ENCODE results near the gene GPR152.

Gene GPR152

DNA sequence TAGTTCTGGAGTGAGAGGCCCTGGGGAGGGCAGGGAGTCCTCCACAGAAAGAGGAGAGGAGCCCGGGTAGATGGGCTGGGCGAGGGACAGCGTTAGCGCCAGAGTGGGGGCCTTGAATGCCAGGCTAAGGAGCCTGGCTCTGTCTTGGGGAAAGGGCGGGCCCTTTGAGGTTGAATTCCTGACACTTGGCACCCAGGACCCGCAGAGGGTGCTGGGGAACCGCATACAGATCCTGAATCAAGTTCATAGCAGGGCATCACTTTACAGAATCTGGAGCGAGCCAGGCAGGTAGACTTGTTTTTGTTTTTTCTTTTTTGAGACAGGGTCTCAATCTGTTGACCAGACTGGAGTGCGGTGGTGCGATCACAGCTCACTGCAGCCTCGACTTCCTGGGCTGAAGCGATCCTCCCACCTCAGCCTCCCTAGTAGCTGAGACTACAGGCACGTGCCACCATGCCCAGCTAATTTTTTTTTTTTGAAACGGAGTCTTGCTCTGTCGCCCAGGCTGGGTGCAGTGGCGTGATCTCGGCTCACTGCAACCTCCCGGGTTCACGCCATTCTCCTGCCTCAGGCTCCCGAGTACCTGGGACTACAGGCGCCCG, 31.0 kb downstream of the GPR152 start:
- no peak for DNase-seq

DNA sequence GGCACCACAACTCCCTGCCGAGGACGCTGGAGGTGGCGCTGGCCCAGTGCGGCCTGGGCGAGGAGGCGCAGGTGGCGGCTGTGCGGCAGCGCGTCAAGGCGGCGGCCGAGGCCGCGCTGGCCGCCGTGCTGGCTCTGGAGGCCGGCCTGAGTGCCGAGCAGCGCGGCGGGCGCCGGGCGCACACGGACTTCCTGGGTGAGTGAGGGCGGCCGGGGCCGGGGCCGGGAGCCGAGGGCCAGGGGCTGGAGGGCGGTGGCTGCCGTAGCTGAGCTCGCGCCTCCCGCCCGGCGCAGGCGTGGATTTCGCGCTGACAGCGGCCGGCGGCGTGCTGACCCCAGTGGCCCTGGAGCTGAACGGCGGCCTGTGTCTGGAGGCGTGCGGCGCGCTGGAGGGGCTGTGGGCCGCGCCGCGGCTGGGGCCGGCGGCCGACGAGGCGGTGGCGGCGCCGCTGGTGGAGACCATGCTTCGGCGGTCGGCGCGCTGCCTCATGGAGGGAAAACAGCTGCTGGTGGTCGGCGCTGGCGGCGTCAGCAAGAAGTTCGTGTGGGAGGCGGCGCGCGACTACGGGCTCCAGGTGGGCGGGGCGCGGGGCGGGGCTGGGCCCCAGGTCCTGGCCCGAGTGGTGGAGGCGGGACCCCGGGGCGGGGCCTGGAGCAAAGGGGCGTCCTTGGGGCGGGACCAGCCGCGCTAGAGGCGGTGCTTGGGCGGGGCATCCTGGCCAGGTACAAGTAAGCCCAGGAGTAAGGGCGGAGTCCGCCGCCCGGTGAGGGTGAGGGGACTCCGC, 31.7 kb downstream of the GPR152 start:
- DNase-seq = peak; percentile 48

DNA sequence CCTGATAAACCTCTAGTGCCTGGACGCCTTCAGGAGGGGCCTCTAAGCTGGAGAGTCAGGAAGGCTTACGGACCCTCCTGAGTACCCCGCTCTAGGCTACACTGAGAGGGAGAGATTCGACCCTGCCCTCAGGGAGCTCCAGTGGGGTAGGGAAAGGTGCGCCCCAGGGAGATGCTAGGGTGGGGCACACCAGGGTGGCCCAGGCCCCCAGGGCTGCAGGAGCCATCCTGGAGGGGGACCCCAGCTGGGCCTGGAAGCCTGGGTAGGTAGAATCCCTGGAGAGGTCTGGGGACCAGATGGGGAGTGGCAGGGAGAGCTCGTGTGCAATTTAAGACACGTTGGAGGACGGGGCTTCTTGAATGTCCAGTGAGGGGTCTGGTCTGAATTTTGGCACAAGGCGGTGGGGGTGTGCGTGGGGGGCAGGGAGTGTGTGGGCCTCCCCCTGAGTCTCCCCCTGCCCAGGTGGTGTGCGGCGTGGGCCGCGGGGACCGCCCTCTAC, 32.3 kb downstream of the GPR152 start:
- DNase-seq = no peak

DNA sequence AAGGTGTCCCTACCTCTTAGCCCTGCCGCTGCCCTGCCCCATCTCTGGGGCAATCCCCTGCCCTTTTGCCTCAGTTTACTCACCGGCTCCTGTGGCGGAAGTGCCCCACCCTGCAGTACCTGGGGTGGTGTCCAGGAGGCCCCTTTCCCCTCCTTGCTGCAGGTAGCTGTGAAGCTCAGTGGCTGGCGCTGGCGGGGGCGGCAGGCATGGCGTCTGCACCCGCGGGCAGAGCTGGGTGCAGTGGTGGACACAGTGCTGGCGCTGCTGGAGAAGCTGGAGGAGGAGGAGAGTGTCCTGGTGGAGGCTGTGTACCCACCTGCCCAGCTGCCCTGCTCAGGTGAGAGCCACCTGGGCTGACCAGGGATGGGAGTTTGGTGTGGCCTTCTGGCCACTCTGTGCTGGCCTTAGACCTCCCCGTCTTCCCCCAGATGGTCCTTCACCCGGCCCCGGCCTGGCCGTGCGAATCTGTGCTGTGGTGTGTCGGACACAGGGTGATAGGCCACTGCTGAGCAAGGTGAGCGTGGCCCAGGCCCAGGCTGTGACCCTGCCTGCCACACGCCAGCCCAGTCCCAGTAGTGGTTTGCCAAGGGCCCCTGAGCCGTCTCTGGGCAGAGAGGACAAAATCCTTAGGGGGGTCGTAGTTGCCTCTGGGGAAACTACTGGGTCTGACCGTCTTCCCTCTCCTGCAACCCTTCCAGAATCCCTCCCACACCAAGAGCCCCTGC, 33.0 kb downstream of the GPR152 start:
- no peak for DNase-seq

DNA sequence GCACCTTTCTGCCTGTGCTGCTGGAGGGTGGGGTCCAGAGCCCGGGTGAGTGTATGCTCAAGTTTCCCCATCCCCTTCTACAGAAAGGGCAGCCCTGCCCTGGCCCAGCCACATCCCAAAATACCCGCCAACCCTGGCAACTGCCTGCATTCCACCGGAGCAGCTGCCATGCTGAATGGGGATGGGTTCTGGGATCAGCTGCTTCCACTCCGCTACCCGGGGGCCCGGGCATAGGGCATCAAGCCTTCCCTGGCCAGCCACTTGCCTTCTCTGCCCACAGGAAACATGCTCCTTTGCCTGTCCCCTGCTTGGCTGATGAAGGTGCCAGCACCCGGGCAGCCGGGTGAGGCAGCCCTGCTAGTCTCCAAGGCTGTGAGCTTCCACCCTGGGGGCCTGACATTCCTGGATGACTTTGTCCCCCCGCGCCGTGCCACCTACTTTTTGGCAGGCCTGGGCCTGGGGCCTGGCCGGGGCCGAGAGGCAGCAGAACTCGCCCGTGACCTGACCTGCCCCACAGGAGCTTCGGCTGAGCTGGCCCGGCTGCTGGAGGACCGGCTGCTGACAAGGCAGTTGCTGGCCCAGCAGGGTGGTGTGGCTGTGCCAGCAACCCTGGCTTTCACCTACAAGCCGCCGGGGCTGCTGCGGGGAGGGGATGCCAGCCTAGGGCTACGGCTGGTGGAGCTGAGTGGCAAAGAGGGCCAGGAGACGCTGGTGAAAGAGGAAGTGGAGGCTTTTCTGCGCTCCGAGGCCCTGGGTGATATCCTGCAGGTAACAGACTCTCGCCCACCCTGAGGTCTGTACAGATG, 33.9 kb downstream of the GPR152 start:
- DNase-seq = no peak

DNA sequence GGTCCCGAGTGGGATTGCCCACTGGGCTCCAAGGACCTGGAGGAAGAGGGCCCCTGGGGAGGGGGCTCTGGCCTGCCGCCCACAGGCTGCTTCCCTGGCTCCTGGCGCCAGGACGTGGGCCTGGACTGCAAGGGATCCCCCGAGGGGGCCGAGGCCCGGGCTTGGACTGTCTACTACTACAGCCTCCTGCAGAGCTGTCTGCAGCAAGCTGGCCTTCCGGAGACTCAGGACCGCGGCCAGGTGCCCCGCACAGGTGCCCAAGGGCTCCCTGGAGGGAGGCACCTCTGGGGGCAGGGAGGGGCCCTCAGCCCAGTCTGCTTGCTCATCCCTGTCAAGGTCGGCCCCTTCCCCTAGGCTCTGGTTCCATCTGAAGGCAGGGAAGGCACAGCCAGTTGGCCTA, 35.1 kb downstream of the GPR152 start:
- DNase-seq = no peak

DNA sequence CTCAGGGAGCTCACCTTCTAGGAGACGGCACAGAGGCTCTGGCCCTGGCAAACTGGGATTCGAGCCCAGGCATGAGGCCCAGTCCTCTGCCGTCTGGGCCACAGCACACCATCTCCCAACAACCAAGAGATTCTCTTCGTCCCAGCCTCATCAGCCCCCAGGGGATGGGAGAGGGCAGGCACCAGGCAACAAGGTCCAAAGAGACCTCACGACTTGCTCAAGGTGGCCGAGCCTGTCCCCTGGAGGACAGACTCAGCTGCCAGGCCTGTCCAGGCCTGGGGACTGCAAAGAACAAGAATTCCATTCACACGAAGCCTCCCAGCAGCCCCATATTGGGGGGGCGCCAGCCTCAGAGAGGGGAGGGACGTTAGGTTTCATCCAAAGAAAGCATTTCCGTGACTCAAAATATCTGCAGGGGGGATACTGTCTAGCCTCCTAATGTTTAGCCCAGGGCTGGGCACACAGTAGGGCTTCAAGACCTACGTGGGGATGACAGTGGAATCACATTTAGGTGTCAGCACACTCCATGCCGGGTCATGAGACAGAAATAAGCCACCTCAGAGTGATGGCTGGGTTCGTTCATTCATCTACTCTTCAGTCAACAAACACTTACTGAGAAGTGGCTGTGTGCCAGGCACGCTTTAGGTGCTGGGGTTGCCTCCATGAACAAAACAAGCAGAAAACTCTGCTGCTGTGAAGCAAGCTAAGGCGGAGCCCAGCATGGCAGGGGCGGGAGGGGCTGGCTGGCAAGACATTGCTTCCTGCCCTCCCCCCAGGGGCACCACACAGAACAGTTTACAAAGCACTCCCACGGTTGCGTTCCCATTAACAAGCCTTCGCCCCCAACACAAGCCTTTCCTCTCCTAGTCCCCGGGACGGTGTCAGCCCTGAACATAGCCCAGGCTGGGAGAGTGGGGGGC, 35.9 kb downstream of the GPR152 start:
- no peak for DNase-seq

DNA sequence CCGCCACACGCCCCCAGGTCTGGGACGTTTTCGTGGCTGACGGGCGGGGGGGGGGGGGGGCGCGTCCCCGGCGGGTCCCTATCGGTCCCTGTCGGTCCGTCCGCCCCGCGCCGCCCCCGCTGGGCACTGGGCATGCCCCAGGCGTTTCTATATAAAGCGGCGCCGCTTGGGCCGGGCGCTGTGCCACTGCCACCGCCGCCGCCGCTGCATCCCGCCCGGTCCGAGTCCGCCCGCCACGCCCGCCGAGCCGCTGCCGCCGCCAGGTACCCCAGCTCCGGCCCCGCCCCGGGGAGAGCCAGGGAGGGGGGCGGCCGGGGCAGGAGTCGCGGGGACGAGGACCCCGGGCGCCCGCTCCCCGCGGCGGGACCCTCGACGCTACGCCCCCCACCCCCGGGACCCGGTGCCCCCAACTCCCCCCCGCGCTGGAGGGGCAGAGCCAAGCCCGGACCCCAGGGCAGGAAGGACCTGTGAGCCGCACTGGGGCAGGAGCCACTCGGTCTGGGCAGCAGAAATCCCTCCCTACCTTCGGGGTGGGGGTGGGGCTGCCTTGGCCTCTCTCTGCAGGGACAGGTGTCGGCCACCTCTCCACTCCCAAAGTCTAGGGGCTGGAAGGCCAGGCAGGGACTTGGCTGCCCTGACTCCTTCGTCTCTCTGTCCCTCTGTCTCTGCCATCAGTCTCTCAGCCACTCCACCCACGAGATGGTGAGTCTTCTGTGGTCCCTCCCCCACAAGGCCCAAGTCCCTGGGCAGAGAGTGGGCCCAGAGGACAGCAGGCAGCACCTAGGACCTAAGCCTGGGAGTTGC, 36.8 kb downstream of the GPR152 start, which contains the start of gene CARNS1:
Gene CARNS1, plus strand, starts transcription at position 178 of the 804 bp plus-strand sequence. Its CDS starts 522 bp downstream, at position 700.
- no peak for DNase-seq

DNA sequence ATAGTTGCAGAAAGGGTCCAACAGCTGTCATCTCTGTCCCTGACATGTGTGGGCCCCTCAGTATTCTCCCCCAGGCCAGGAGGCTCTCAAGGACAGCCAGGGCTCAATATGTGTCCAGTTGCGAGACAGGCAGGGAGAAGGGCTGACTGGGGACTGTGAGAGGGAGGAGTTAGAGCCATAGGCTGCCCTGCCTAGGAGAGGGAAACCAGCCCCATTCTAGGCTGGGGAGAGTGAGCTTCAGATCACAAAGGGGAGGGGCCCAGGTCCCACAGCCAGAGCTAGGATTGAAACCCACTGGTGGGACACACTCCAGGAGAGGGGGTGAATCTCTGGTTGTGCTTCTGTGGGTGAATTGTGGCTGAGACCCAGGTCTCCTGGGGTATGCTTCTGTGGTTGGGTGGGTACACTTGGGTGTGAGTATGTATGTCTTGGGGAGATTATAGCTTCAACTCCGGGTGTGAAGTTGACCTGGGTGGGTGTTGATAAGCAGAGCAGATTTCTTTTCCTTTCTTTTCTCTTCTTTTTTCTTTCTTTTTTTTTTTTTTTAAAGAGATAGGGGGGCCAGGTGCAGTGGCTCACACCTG, 39.2 kb downstream of the GPR152 start:
- DNase-seq = no peak

DNA sequence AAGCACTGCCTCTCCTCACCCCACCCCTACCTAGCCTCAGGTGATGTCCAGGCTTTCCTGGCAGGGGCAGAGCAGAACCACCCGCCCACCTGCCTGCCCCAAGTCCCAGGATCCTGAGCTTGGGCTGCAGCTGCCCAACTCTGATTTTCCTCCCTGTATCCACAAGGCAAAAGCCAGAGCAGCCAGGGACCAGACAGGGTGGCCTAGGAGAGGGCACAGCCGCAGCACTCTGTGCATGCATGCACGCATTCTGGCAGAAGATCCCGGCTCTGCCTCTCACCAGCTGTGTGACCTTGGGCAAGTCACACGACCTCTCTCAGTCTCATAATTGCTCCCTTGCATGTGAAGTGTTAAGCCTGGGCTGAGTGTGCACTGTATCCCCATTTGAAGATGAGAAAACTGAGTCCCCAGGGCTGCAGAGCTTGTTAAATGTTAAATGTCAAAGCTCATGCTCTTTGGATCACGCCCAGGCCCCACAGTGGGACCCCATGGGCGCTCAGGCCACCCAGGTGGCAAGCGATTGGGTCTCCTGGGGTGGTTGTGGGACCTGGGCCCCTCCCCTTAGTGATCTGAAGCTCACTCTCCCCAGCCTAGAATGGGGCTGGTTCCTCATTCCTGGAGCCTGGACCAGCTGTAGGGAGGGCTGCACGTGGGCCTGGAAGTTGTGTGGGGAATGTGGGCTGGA, 39.9 kb downstream of the GPR152 start:
- DNase-seq = no peak

DNA sequence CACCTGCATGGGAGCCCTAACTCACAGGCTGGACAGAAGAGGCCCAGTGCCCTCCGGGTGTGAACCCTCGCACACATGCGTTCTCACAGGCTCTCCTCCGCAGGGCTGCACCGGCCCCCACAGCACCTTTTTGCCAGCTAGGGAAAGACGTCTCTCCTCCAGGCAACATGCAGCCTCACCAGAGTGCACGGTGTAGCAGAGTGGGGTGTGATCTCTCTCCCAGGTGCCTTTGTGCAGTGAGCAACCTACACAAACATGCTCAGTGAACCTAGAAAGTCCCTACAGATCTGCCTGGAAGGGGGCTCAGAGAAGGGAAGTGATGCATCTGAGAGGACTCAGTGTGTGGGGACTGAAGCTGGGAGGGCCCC, 40.8 kb downstream of the GPR152 start:
- no peak for DNase-seq

DNA sequence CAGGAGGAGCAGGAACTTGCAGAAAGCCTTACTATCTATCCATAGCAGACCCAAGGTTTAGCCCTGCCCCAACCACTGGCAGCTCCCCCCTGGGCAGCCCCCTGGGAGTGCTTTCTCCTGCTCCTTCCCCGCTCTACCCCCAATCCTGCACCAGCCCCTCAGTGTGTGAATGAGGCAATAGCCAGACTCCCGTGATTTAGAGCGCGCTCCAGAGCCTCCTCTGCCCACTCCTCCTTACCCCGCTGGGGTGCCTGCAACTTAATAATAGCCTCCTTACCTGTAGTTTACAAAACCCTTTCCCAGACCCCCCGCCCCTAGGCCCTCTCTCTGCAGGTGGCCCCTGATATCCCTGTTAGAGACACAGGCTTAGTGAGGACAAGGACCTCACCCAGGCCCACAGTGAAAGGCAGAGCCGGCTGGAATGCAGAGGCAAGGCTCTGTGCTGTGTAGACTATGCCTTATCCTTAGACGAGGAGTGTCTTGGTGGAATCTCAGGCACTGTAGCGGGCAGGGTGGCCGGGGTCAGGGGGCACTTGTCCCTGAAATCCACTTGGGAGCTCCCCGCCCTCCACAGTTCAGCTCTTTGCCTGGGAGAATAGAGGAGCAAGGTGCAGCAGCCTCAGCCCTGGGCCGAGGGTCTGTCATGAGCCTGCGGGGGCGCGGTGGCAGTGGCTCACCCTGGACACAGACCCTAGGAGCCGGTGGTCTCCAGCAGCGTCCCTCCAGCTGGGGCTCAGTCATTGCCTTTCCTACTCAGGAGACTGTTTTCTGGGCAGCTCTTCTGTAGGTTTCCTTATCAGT, 41.3 kb downstream of the GPR152 start:
- no peak for DNase-seq

DNA sequence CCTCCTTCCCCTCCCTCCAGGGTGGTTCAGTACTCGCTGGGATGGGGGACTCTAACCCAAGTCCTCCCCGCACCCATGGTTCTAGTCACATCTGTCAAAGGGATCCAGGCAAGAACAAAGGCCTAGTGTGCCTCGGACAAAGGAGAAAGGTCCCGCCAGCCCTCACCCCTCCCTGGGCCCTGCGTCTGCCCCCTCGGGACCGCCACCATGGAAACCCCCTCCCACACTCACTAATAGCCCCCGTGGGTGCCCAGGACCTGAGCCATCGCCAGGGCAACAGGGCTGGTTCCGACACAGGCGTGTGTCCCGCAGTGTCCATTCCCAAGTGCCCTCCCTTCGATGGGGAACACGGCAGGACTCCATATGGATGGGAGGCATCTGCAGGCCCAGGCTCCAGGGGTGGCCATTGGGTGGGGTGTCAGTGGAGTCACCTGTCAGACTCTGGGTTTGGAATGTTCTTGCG, 42.1 kb downstream of the GPR152 start:
- DNase-seq = no peak

DNA sequence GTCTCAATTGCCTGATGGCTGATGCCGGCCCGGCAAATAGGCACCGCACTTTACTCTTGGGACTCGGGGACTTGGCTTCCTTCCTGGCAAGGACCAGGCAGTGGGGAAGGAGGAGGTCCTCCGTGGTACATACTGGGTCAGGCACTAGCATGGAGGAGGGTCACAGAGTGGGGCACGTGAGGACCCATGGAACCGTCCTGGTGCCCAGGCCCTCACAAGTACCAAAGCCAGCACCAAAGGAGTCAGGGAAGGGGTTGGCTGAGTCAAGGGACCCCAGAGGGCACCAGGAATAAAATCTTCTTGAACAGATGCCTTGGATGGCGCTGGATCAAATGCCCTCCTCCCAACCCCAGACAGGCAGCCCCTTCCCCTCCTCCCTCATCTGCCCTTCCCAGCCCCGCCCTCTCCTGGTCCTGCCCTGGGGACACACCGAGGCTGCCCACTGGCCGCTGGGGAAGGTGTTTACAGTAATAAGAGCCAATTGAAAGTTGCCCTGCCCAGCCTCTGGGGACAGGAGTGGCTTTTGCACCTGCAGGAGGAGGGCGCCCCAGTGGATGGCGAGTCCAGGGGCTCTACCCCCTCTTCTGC, 42.7 kb downstream of the GPR152 start:
- no peak for DNase-seq

DNA sequence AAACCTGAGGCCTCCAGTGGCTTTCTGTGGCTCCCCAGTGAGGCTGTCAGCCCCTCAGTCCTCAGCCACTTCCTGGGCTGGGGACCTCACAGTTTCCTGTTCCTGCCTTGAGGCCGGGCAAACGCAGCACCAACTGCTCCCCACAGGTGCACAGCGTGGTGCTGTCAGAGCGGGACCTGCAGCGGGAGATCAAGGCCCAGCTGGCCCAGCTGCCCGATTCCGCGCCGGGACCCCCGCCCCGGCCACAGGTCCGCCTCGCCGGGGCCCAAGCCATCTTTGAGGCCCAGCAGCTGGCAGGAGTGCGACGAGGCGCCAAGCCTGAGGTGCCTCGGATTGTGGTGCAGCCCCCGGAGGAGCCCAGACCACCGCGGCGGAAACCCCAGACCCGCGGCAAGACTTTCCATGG, 43.3 kb downstream of the GPR152 start:
- no peak for DNase-seq

DNA sequence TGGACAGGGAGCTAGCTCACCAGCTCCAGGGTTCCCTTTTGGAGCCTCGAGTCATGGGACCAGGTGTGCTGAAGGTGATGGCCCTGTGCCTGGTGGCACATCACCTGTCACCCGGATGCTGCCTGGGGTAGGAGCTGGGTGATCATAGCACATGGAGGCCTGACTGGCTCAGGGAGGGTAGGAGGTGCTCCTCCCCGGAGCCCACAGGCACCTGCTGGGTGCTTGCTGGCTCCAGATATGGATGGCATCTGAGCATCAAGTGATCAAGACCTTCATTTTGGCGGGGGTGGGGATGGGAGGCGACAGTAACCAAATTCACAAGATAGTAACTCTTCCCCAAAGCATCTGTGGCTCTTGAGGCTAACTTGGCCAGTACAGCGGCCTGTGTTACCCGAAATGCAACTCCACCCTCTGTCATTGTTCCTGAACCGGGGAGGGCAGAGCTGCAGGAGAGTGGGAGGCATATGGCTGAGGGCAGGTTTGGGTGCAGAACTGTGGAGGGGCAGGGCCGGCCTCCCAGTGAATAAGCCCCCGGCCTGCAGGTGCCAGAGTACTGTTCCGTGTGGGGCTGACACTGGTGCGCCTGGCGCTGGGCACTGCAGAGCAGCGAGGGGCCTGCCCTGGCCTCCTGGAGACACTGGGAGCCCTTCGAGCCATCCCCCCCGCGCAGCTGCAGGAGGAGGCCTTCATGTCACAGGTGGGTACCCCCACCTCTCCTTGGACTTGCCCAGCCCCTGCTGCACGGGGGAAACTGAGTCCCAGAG, 43.9 kb downstream of the GPR152 start:
- no peak for DNase-seq

DNA sequence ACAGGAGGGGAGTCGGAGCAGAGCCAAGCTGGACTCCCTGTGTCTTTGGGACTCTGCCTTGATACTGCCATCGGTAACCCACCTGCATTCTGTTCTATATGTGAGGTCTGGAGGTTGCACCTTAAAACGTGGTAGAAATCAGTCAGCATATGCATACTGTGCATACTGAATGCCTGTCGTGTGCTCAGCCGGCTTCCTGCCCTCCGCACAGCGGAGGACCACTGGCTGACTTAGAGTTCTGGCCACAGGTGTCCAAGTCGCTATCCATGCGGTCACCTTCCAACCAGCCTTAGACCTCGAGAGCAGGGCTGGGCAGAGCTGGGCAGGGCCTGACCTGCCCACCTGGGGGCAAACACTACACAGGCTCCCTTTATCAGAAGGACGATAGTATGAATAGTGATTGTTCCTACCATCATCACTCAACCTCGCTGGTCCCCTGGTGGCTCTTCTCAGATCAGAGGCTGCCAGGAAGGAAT, 44.8 kb downstream of the GPR152 start:
- no peak for DNase-seq

Measured in DMS 273 treated with DMSO at 0.1 percent for 48 hours (cell line).